Measurements from ENCODE around the gene PTGR1. TPM values are rescaled to one million over a fixed set of nuclear protein-coding genes. Genes with fewer than 3 reads are reported as not detected.
A peak's percentile ranks its signal among the peaks of the same experiment; 100 is the strongest.

Gene PTGR1
- total and polyA plus RNA-seq, 2 experiments from 2014 or later: 19.1 to 24.7 TPM

DNA sequence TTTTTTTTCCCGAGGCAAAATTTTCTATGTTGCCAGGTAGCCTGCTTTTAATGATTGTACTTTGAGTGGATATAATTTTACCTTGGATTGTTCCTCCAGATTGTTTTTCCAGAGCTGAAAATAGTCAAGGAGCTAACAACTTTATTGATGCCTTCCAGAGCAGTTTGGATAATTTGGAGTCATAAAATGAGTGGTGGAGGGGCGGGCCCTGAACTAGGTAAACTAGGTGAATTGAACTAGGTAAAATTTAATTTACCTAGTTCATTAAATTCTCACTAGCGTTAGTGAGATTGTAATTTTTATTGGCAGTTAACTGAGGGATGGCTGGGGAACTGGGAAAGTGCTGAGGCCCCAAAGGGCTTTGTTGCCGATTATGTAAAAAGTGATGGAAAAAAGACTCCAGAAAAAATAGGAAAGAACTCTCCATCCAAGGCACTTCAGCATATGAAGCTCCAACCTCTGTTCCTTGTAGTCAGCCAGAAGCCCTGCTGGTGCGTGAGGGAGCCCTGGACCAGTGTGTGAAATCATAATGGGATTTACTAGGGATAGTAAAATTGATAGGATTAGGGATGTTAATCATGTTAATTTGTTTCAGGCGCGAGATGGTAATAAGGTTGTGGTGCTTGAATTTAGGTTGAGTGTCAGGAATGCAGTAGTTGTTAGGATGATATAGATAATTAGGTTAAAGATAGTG lies 33.4 kb upstream of the PTGR1 start:
- Mint-ChIP-seq H3K36me3 (ENCODE audit: low read depth) (no peaks in the 10 kb centered on the region), H3K4me3 (peak overlapping the region; percentile 95), H3K27me3 (ENCODE audit: insufficient read depth, low read depth, poor library complexity) (peaks cover 4% of the 10 kb centered on the region), H3K4me1 (peaks cover 23% of the 10 kb centered on the region), H3K27ac (no peak overlapping the region), H3K9me3 (no peaks in the 10 kb centered on the region)
- Histone ChIP-seq H3K9me2 (ENCODE audit: insufficient read depth) (no peaks in the 10 kb centered on the region), H3K27me3 (ENCODE audit: insufficient read depth) (no peaks in the 10 kb centered on the region), H3K4me1 (ENCODE audit: insufficient read depth) (peaks cover 8% of the 10 kb centered on the region), H3K4me2 (peak overlapping the region; percentile 86), H4K20me1 (replicated peaks; ENCODE audit: insufficient read depth) (peaks cover 13% of the 10 kb centered on the region; the same call in 1 of the 2 replicates), H3K4me3 (peak overlapping the region; percentile 78), H3F3A (replicated peaks; ENCODE audit: low read depth) (no peaks in the 10 kb centered on the region), H3K79me2 (replicated peaks; ENCODE audit: insufficient read depth) (peaks cover 63% of the 10 kb centered on the region), H3K27ac (ENCODE audit: low read depth) (no peak overlapping the region), H3K36me3 (ENCODE audit: insufficient read depth) (no peaks in the 10 kb centered on the region), H2AFZ (no peak overlapping the region)
- no peak for DNase-seq (ENCODE audit: low spot score)
- ATAC-seq: no peak
- TF ChIP-seq CREB1 (CRISPR knock-in tag; IDR thresholded peaks at IDR 0.05; ENCODE audit: low read depth) (no peak), POLR2AphosphoS5 (IDR thresholded peaks at IDR 0.05; ENCODE audit: low read depth) (no peak), NANOG (IDR thresholded peaks at IDR 0.05; ENCODE audit: borderline replicate concordance) (no peak), EZH2phosphoT487 (IDR thresholded peaks at IDR 0.05; ENCODE audit: unreplicated experiment) (no peak), JUNB (IDR thresholded peaks at IDR 0.05; ENCODE audit: unreplicated experiment) (no peak), STAT1 (IDR thresholded peaks at IDR 0.05; ENCODE audit: unreplicated experiment) (no peak), REST (IDR thresholded peaks at IDR 0.05; ENCODE audit: unreplicated experiment) (no peak), ZNF331 (CRISPR knock-in tag; IDR thresholded peaks at IDR 0.05; ENCODE audit: low read depth) (no peak), ZNF114 (CRISPR knock-in tag; IDR thresholded peaks at IDR 0.05) (no peak)
- TF ChIP-seq, protein P1, sequence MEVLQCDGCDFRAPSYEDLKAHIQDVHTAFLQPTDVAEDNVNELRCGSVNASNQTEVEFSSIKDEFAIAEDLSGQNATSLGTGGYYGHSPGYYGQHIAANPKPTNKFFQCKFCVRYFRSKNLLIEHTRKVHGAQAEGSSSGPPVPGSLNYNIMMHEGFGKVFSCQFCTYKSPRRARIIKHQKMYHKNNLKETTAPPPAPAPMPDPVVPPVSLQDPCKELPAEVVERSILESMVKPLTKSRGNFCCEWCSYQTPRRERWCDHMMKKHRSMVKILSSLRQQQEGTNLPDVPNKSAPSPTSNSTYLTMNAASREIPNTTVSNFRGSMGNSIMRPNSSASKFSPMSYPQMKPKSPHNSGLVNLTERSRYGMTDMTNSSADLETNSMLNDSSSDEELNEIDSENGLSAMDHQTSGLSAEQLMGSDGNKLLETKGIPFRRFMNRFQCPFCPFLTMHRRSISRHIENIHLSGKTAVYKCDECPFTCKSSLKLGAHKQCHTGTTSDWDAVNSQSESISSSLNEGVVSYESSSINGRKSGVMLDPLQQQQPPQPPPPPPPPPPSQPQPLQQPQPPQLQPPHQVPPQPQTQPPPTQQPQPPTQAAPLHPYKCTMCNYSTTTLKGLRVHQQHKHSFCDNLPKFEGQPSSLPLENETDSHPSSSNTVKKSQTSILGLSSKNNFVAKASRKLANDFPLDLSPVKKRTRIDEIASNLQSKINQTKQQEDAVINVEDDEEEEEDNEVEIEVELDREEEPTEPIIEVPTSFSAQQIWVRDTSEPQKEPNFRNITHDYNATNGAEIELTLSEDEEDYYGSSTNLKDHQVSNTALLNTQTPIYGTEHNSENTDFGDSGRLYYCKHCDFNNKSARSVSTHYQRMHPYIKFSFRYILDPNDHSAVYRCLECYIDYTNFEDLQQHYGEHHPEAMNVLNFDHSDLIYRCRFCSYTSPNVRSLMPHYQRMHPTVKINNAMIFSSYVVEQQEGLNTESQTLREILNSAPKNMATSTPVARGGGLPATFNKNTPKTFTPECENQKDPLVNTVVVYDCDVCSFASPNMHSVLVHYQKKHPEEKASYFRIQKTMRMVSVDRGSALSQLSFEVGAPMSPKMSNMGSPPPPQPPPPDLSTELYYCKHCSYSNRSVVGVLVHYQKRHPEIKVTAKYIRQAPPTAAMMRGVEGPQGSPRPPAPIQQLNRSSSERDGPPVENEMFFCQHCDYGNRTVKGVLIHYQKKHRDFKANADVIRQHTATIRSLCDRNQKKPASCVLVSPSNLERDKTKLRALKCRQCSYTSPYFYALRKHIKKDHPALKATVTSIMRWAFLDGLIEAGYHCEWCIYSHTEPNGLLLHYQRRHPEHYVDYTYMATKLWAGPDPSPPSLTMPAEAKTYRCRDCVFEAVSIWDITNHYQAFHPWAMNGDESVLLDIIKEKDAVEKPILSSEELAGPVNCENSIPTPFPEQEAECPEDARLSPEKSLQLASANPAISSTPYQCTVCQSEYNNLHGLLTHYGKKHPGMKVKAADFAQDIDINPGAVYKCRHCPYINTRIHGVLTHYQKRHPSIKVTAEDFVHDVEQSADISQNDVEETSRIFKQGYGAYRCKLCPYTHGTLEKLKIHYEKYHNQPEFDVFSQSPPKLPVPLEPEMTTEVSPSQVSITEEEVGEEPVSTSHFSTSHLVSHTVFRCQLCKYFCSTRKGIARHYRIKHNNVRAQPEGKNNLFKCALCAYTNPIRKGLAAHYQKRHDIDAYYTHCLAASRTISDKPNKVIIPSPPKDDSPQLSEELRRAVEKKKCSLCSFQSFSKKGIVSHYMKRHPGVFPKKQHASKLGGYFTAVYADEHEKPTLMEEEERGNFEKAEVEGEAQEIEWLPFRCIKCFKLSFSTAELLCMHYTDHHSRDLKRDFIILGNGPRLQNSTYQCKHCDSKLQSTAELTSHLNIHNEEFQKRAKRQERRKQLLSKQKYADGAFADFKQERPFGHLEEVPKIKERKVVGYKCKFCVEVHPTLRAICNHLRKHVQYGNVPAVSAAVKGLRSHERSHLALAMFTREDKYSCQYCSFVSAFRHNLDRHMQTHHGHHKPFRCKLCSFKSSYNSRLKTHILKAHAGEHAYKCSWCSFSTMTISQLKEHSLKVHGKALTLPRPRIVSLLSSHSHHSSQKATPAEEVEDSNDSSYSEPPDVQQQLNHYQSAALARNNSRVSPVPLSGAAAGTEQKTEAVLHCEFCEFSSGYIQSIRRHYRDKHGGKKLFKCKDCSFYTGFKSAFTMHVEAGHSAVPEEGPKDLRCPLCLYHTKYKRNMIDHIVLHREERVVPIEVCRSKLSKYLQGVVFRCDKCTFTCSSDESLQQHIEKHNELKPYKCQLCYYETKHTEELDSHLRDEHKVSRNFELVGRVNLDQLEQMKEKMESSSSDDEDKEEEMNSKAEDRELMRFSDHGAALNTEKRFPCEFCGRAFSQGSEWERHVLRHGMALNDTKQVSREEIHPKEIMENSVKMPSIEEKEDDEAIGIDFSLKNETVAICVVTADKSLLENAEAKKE (CRISPR knock-in tag; IDR thresholded peaks at IDR 0.05): no peak

Data from GM23338 (cell line).